ENCODE measurements around the gene DCK.
"Not testable (repeated sequence)": the region's sequence is repeated elsewhere in the genome, so short reads cannot be mapped to it uniquely, and the experiment has no call there.

The DCK gene

DNA sequence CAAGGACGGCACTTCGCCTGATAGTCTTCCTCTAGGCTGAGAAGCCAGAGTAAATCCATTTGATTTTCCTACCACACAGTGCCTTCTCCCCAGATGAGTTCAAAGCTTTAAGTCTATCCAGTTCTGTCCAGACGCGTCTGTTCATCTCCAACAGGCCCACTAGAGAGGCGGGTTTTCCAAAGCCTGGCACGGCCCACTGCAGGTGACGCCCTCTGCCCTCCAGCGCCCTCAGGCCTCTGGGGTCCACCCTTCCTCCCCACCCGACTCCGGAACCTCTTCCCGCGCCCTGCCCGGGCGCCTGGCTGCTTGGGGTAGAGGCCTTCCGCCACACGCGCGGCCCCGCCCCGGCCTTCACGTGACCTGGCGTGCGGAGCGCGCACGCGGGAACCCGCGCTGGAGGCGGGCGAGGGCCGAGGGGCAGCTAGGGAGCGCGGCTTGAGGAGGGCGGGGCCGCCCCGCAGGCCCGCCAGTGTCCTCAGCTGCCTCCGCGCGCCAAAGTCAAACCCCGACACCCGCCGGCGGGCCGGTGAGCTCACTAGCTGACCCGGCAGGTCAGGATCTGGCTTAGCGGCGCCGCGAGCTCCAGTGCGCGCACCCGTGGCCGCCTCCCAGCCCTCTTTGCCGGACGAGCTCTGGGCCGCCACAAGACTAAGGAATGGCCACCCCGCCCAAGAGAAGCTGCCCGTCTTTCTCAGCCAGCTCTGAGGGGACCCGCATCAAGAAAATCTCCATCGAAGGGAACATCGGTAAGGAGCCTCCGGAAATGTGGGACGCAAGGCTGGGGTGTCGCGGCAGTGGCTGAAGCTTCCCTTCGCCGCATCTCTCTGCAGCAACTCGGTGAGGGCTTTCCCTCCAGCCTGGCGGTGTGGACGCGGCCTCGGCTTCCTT is at the start of gene DCK:
Gene DCK (plus strand): TSS at position 469 of the 888 bp plus-strand sequence. CDS start 187 bp downstream, at position 656.
- DNase-seq: peak; percentile 87 to 94

DNA sequence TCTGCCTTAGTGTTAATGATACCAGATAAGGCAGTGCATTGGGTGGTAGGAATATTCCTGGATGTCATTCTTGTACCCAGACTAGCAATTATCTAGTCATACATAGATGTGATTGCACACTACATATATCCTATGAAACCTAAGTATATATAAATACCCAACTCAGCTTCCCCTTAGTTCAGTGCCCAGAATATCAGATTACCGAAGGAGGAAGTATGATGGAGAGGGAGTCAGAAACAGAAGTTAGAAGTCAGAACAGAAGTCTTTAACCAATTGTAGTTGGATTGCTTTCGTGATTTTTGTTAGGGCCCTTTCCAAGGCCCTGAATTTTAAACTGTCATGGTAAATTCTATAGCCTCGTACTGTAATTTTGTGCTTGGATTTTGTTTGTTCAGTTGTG is 48.4 kb upstream of the DCK start:
- no peak for DNase-seq

DNA sequence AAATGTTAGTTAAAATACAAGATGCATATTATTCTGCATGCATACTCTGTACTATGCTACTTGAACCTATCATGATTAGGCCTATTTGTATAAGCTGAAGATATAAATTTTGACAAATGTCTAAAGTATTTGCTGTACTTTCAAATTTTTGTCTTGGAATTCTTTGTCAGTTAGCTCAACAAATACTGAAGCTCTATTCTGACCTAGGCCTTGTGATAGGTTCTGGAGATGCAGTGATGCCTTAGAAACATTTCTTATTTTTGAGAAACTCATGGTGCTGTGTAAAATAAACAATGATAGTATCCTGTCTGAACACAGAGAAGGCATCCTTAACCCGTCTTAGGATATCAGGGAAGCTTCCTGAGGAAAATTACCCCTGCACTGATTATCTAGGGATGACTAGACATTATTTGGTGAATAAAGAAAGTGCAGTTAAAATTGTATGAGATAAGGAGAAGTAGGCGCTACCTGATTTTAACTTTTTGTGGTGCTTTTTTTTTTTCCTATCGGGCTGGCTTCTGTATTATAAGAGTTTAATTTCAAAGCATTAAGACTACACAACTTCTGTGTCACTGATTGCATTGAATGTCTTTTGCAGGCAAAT is 47.9 kb upstream of the DCK start:
- no peak for DNase-seq

DNA sequence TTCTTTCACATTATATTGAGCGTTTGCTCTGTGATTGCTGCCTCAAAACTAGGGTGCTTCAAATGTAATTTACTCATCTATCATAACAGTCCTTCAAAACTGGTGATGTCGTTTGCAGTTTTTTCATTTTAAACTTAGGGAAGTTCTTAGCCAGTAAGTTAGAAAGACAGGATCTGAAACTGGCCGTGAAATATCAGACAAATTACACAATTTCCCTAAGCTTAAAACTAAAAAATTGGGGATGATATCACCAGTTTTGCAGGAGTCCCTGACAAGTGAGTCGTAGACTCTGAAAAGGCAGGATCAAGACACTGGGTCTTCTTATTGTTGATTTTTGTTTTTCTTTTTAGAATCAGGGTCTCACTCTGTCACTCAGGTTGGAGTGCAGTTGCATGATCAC is 46.5 kb upstream of the DCK start:
- DNase-seq: no peak

DNA sequence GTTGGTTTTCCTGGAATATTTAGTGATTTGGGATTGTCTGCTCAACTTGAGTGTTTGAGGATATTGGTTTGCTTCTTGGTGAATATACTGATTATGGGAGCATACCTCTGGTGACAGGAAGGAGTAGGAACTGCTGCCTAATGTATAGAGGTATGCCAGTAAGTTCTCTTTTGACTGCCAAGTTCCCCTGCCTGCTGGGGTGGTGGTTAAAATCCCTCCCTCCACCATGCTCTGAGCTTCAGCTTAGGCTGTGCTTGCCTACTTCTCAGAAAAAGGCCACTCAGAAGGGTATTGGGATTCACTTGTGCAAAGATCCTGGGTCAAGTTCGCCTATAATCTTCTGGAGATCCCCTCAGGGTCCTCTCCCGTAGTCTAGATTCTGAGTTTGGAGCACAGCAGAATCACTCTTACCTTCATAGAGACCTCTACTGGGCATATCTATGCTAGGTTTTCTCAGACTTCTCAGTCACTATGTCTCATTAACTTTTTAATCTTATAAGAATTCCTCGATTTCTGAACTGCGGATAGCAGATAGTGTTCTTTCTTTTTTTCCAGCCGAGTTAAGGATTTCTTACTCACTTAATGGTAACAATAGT is 44.7 kb upstream of the DCK start:
- no peak for DNase-seq

DNA sequence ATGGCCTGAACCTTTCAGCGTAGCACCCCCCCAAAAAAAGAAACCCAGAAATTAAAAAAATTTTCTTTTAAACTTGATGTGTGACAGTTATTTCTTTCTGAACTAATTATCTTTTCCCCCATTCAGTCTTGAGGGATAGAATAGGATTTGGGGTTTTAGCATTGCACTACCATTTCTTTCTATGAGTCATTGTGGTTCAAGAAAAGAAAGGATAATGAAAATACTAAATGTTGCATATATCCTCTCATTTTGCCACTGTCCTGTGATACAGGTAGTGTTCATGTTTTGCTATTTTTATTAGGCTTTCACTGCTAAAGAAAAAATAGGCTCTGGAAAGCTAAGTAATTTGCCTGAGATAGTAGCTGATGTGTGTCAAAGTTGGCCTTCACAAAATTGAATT is 39.4 kb upstream of the DCK start:
- no peak for DNase-seq

DNA sequence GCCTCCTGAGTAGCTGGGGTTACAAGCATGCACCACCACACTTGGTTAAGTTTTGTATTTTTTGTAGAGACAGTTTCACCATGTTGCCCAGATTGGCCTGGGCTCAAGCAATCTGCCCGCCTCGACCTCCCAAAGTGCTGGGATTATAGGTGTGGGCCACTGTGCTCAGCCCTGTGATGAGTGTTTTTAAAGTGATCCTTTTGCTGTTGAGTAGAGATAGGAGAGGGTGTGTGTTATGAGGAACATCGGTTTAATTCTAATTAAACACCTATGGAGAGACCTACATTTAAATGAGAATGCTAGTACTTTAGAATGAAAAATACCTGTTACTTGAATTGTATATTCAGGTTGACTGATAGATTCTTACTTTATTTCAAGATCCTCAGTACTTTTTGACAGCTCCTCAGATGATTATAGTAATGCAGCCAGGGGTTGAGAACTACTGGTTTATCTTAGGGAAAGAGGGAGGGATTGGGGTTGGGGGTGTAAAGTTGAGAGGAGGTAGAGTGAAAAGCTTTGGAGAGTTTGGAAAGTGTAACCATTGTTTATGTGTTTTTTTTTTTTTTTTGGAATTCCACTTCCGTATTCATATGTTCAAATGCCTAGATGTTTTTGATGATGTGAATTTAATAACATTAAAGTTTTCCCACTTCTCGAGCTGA is 36.8 kb upstream of the DCK start:
- no peak for DNase-seq

DNA sequence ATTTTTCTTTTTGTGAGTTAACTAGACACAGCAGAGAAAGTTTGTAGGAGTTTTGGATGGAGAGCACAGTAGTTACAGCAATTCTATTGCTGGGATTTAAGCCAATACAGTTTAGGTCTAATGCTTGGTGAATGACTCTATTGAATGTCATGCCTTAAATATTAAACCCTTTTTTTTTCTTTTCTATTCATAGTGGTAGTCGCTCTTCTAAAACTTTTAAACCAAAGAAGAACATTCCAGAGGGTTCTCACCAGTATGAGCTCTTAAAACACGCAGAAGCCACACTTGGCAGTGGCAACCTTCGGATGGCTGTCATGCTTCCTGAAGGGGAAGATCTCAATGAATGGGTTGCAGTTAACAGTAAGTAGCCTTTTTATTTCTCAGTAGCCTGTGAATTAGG is 34.8 kb upstream of the DCK start:
- DNase-seq: no peak

DNA sequence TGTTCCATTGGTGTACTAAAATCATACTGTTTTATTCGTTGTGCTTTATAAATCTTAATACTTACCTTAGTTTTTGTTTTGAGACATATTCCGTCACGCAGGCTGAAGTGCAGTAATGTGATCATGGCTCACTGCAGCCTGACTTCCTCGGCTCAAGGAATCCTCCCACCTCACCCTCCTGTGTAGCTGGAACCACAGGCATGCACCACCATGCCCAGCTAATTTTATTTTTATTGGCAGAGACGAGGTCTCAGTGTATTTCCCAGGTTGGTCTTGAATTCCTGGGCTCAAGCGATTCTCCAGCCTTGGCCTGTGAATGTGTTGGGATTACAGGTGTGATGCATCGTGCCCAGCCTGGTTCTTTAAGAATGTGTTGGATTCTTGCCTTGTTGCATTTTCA is 24.4 kb upstream of the DCK start:
- no peak for DNase-seq

DNA sequence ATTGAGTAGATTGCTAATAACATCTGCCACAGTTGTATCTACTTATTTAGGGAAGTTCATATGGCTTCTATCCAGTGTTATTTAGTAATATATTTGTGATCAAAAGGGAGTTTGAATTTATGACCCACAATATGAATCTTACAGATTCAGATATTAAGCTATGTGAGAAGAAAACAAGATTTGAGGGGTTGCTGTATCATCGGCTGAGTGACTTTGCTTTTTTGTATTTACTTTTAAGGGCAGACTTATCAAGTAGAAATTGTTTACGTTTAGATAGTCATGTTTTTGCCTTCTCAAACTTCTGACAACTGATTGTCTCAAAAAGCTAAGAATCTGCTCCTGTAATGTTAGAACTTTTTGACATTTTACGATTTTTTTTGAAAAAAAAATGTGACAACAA is 17.2 kb upstream of the DCK start:
- no peak for DNase-seq

DNA sequence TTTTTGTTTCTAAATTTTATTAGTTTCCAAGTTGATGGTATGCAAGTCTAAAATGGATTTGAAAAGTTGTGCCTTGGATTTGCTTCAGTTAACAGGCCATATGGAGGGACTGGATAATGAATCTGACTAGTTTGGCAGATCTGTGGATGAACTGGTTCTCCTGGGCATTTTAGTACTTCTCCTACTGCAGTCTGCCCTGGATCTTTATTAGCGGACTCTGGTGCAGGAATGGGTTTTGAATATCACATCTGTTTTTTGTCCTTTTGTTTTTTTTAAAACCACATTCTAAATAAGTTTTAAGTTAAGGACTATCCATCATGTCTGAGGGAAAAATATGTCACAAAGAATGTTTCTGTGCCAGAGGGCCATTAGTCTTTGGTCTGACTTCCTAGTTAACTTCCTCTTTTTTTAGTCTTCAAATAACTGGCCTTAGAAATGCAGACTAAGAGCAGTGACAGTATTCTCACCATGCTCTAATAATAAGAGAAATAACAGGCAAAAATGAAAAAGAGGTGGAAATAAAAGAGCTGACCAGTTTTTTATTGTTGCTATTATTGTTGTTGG is 13.9 kb upstream of the DCK start:
- DNase-seq: no peak

DNA sequence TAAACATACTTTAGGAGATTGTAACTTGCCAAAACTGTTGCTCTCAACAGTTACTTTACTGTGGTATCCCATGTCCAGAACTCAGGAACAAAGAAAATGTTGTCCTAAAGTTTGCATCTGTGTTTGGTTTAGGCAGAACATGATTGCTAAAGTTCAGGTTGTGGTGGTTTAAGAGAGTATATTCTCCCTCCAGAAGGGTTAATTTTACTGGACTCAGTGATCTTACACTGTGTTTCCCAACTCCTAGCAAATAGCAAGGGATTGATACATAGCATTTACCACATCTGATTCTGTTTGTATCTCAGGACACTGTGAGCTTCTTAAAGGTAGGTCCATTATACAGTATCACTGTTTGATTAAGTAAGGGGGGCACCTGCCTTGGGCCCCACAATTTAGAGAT is 13.3 kb upstream of the DCK start:
- DNase-seq: no peak

DNA sequence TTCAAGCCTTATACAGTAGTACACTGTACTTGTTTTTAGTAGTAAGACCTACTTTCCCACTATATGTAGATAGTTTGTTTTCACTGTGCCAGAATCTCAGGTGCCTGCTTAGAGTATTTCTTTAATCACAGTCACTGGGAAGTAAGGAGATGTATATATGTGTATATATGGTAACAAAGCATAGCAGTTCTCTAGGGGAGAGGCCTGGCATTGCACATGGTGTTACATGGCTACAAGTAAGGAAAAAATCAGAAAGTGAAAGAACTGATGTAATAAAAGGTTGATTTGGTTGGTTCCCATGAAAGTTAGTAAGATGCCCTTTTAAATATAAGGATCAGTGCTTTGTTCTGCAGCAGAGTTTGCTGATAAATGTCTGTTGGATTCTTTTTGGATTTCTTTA is 9.3 kb upstream of the DCK start:
- DNase-seq: no peak

DNA sequence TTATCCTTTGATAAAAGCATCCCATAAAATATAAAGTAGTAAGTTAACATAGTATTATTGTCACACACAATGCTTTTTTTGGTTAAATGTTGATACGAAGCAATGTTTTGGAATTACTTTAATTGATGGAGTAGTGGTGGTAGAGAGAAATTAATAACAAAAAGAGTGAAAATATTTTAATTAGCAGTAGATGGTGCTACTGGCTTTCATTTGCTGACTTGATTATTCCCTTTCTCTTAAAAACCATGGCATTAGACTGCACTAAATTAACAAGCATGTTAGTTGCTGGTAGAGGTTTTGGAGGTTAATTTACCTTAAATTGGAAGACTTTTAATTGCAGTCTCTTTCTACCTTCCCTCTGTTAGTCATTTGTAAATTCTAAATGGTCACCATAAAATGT is 8.9 kb upstream of the DCK start:
- DNase-seq: no peak

DNA sequence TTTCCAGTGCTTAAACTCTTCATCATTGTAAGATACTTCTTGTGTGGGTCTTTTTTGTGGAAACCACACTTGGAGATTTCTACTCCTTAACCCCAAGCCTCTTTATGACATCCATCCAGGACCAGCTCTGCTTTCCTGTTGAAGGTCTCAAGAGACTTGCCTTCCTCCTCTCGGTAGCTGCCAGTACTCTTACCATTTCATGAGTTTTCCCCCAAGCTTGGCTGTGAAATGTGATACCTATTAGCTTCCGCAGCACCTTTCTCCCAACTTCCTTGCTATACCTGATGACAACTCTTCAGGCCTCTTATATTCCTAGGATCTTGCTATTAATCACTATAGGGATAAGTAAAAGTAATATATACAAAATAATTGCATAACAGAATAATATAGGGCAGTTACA is 1.9 kb upstream of the DCK start:
- no peak for DNase-seq

DNA sequence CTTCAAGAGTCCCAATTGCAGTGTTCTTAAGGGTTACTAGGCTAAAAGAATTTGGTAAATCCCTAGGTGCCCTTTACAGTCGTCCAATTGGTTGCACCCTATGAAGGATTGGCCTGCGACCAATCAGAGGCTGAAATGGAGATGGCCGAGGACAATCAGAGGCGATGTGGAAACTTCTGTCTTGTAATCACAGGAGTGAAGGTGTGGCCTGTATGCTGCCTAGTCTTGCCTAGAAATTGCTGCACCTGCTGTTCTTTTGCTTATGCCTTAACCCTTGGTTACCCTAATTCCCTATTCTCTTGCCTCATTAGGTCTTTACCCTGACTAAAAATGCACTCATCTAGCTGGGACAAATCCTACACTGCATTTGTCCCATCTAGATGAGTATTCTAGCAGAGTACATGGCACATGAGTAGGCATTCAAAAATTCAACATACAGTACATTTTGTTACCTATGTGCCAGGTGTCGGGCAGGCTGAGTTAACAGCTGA is 1.0 kb upstream of the DCK start:
- DNase-seq: no peak

DNA sequence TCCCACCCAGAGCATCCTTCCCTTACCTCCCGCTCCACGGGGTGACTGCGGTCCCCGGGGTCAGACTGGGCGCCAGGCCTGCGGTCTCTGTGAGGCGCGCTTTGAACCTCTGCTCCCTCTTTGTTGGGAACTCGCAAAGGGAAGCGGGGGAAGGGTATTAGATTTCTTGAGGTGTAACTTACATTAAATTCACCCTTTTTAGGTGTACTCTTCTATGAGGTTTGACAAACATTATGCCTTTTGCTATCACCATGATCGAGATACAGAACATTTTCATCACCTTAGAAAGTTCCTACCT is 569 bp downstream of the DCK start:
- DNase-seq: no peak

DNA sequence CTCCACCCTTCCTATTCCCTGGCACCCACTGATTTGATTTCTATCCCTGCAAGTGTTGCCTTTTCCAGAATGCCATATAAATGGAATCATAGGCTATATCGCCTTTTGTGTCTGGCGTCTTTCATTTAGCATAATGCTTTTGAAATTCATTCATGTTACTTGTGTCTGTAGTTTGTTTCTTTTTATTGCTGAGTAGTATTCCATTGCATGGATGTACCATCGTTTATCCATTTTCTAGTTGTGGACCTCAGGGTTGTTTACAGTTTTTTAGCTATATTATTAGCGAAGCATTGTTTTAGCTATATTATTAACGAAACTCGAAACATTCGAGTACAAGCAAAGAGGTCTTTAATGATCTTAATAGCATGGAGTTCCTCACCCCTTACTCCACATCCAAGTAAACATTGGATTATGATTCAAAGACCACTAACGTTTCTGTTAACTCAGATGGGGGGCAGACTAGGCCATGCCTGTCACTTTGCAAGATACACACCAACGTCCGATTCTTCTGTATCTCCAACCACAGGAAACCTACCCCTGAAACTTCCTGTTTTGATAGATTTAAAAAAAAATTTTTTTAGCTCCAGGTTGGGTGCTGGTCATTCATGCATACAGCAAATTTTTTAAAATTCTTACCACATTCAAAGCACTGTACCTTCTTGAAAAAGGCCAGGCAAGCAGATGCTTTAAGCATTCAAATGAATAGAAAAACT is 1.1 kb downstream of the DCK start:
- DNase-seq: no peak

DNA sequence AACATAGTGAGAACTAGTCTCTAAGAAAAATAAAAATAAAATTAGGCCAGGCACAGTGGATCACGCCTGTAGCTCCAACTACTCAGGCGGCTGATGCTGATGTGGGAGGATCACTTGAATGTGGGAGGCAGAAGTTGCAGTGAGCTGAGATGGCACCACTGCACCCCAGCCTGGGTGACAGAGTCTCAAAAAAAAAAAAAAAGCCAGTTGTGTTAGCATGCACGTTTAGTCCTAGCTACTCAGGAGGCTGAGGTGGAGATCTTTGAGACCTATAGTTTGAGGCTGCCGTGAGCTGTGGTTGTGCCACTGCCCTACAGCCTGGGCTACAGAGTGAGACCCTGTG is 2.5 kb downstream of the DCK start:
- DNase-seq: no peak

DNA sequence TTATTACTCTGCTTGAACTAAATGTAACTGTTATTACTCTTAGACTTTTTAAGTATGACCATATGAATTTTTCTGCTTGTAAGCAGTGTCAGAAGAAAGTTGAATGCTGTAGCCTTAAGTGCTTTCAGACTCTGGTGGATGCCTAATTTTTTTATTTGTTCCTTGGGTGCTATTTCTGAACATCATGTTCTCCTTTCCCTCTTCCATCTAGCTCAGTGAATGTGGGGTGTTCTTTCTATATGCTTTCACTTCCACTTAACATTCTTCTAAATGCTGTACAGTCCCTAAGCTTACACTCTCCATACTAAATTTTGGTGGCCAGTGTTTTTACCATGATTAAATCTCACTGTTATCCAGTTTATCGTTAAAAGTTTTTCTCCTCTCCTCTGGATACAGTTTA is 3.6 kb downstream of the DCK start:
- no peak for DNase-seq

DNA sequence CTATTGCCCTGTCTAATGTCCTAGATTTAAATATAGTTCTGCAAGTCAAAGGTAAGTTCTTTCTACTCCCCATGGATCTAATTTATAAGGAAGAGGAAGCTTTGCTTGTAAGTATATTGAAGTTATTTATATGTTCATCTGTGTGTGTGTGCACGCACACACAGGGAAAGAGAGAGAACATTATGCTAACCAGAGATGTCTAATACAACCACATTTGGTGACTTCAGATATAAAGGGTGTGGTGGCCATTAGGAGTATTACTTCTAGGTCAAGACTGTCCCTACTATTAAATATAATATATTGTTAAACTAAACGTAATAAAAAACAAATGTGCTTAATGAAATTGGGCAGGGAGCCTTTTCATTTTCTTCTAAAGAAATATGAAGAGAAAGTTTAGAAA is 4.1 kb downstream of the DCK start:
- no peak for DNase-seq

DNA sequence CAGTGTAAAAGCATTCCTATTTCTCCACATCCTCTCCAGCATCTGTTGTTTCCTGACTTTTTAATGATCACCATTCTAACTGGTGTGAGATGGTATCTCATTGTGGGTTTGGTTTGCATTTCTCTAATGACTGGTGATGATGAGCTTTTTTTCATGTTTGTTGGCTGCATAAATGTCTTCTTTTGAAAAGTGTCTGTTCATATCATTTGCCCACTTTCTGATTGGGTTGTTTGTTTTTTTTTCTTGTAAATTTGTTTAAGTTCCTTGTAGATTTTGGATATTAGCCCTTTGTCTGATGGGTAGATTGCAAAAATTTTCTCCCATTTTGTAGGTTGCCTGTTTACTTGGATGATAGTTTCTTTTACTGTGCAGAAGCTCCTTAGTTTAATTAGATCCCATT is 6.2 kb downstream of the DCK start:
- DNase-seq: not testable (repeated sequence)

DNA sequence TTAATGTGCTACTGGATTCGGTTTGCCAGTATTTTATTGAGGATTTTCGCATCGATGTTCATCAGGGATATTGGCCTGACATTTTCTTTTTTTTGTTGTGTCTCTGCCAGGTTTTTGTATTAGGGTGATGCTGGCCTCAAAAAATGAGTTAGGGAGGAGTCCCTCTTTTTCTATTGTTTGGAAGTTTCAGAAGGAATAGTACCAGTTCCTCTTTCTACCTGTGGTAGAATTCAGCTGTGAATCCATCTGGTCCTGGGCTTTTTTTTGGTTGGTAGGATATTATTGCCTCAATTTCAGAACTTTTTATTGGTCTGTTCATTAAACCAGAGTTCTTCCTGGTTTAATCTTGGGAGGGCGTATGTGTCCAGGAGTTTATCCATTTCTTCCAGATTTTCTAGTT is 7.9 kb downstream of the DCK start:
- DNase-seq: not testable (repeated sequence)
